OCI-LY3 (cell line): ENCODE data around the gene INSL3.

Experiments used
- H2AFZ ChIP-seq: fragments of 200-600, 300-600 bp; shearing (Covaris generic); 2 replicates; pipeline ENCODE4 v1.6.0; 2014; ENCODE audit warnings: antibody characterized with exemption, low read depth, low read length
- H3K27ac ChIP-seq: fragments of 200-600, 300-600 bp; sonication (generic); 2 replicates; pipeline ENCODE4 v1.5.1; 2014; ENCODE audit warnings: mild to moderate bottlenecking, low read length, moderate library complexity, mixed read lengths
- H3K27me3 ChIP-seq: fragments of 200-600, 300-600 bp; sonication (generic); 2 replicates; pipeline ENCODE4 v1.6.1; 2014; ENCODE audit warnings: low read depth, low read length, mixed read lengths
- H3K36me3 ChIP-seq: fragments of 200-600, 300-600 bp; sonication (generic); replicated peaks from 2 replicates; pipeline ENCODE3; 2014; ENCODE audit warnings: low read depth, low read length, mixed read lengths
- H3K4me1 ChIP-seq: fragments of 300-600, 200-600 bp; sonication (generic); 2 replicates; pipeline ENCODE4 v1.6.1; 2014; ENCODE audit warnings: low read length, mixed read lengths
- H3K4me2 ChIP-seq: fragments of 200-600, 300-600 bp; sonication (generic); 2 replicates; pipeline ENCODE4 v1.6.1; 2014; ENCODE audit warnings: low read length, mixed read lengths
- H3K4me3 ChIP-seq: fragments of 300-600, 200-600 bp; sonication (generic); 2 replicates; pipeline ENCODE4 v1.5.1; 2014; ENCODE audit warnings: antibody characterized with exemption, mild to moderate bottlenecking, low read length, moderate library complexity
- H3K79me2 ChIP-seq: fragments of 300-600, 200-600 bp; shearing (Covaris generic); 2 replicates; pipeline ENCODE4 v1.6.1; 2014; ENCODE audit warnings: mild to moderate bottlenecking, low read length, mixed read lengths
- H3K9ac ChIP-seq: fragments of 300-600, 200-600 bp; shearing (Covaris generic); 2 replicates; pipeline ENCODE4 v1.6.0; 2014; ENCODE audit warnings: mild to moderate bottlenecking, low read length, moderate library complexity
- H3K9me3 ChIP-seq: fragments of 200-600, 300-600 bp; shearing (Covaris generic); 2 replicates; pipeline ENCODE4 v1.6.1; 2014; ENCODE audit warnings: low read length, mixed read lengths; ENCODE audit not compliant: insufficient read depth
- H4K20me1 ChIP-seq: fragments of 200-600, 300-600 bp; sonication (generic); 2 replicates; pipeline ENCODE4 v1.6.1; 2016; ENCODE audit warnings: low read length, mixed read lengths; ENCODE audit not compliant: insufficient read depth
- EZH2phosphoT487 ChIP-seq: fragments of 200-600 bp; shearing (Covaris generic); IDR thresholded peaks from 2 replicates; pipeline ENCODE4 v1.6.1; 2018; ENCODE audit warnings: antibody characterized with exemption, mixed run types, low read depth
- TF ChIP-seq, protein P1 (sequence below): fragments of 200-600, 300-600 bp; sonication (generic); IDR thresholded peaks from 2 replicates; pipeline ENCODE4 v1.5.1; 2014; ENCODE audit warnings: antibody characterized with exemption, low read length, low read depth

The INSL3 gene

DNA sequence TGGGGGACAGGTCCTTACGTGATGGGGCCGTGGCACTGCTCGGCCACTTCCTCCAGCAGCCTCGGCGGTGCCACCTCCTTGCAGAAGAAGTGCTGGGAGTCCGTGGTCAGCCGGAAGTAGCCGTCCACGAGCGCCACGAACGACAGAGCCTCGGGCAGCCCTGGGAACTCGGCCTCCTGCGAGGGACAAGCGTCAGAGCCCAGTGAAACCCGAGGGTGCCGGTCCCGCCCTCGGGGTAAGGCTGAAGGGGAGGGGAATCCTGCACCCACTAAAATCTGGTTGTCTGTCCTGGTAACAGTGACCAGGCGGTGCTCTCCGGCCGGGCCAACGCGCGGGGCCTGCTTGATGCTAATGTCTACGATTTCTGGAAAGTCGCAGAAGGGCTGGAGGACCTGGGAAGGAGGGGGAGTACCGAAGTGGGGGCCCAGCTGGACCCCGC lies 20.1 kb upstream of the INSL3 start:
- Histone ChIP-seq H3K79me2 (peaks cover 27% of the 10 kb centered on the region), H4K20me1 (peaks cover 7% of the 10 kb centered on the region; the same call in 1 of the 2 replicates), H2AFZ (no peak overlapping the region), H3K27me3 (no peaks in the 10 kb centered on the region), H3K9me3 (no peaks in the 10 kb centered on the region), H3K36me3 (peaks cover 63% of the 10 kb centered on the region), H3K4me2 (no peak overlapping the region), H3K4me3 (no peak overlapping the region), H3K4me1 (no peaks in the 10 kb centered on the region; the same call in 1 of the 2 replicates), H3K9ac (no peak overlapping the region), H3K27ac (no peak overlapping the region)
- no peak for TF ChIP-seq EZH2phosphoT487
- TF ChIP-seq, protein P1, sequence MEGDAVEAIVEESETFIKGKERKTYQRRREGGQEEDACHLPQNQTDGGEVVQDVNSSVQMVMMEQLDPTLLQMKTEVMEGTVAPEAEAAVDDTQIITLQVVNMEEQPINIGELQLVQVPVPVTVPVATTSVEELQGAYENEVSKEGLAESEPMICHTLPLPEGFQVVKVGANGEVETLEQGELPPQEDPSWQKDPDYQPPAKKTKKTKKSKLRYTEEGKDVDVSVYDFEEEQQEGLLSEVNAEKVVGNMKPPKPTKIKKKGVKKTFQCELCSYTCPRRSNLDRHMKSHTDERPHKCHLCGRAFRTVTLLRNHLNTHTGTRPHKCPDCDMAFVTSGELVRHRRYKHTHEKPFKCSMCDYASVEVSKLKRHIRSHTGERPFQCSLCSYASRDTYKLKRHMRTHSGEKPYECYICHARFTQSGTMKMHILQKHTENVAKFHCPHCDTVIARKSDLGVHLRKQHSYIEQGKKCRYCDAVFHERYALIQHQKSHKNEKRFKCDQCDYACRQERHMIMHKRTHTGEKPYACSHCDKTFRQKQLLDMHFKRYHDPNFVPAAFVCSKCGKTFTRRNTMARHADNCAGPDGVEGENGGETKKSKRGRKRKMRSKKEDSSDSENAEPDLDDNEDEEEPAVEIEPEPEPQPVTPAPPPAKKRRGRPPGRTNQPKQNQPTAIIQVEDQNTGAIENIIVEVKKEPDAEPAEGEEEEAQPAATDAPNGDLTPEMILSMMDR: no peak

DNA sequence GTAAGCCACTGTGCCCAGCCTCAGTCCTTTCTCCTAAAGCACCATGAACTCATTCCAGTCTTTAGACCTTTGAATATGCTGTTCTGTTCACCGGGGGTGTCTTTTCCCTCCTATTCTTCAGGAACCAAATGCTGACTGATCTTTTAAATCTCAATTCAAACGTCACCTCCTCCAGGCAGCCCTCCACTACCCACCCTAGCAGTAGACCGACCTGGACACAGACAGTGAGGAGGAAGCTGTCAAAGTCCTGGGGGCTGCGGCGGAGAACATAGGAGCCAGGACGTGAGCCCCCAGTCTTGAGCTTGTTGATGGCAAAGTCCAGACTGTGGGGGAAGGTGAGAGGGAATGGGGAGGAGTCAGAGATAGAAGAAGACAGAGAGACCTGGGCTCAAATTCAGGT lies 18.7 kb upstream of the INSL3 start:
- Histone ChIP-seq H2AFZ (no peak overlapping the region), H3K9me3 (no peaks in the 10 kb centered on the region)

DNA sequence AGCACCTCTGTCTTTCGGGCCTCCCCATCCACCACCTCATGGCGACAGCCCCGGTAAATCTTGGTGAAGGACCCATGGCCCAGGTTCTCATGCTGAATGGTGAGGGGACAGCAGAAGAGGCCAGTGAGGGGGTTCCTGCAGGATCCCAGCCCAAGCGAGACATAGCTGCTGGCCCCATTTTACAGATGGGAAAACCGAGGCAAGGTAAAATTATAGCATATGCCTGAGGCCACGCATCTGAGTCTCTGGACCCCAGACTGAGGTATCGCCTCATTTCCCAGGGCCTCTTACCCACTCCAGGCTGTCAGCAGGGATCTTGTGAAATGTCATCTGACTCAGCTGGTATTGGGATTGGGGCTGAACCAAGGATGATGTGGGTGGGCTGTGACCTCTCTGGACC lies 16.7 kb upstream of the INSL3 start:
- TF ChIP-seq EZH2phosphoT487: no peak
- TF ChIP-seq, protein P1: no peak
- Histone ChIP-seq H4K20me1 (no peaks in the 10 kb centered on the region), H2AFZ (no peak overlapping the region), H3K27ac (no peak overlapping the region), H3K4me3 (no peak overlapping the region), H3K79me2 (no peaks in the 10 kb centered on the region), H3K9me3 (no peaks in the 10 kb centered on the region), H3K9ac (no peak overlapping the region), H3K4me2 (no peak overlapping the region), H3K27me3 (no peaks in the 10 kb centered on the region), H3K36me3 (peaks cover 63% of the 10 kb centered on the region), H3K4me1 (no peaks in the 10 kb centered on the region)

More for the DNA sequence above, 18.7 kb upstream of the INSL3 start:
- Histone ChIP-seq H3K27ac (no peak overlapping the region), H4K20me1 (peaks cover 7% of the 10 kb centered on the region; the same call in 1 of the 2 replicates), H3K4me3 (no peak overlapping the region), H3K36me3 (peaks cover 67% of the 10 kb centered on the region), H3K4me1 (no peaks in the 10 kb centered on the region), H3K79me2 (peaks cover 14% of the 10 kb centered on the region), H3K9ac (no peak overlapping the region), H3K27me3 (no peaks in the 10 kb centered on the region), H3K4me2 (no peak overlapping the region)
- TF ChIP-seq EZH2phosphoT487: no peak
- TF ChIP-seq, protein P1: no peak

DNA sequence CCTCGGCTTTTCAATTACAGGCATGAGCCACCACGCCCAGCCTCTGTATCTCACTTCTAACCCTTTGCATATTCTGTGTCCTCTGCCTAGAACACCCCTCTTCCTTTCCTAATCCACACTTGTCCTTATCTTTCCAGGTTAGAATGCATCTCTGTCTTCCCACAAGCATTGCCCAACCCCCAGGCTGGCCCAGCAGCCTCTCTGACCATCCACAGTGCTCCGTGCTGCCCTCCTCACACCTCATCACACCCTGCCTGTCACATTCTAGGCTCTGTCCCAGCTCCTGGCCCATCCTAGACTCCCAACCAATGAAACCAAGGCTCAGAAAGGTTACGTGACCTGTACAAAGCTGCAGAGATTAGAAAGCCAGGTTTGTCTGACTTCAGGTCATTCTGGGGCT lies 15.2 kb upstream of the INSL3 start:
- Histone ChIP-seq H3K36me3 (peaks cover 63% of the 10 kb centered on the region), H3K4me2 (no peak overlapping the region), H3K9ac (no peak overlapping the region), H3K27ac (no peak overlapping the region), H3K9me3 (no peaks in the 10 kb centered on the region), H4K20me1 (no peaks in the 10 kb centered on the region), H2AFZ (no peak overlapping the region), H3K4me3 (no peak overlapping the region), H3K4me1 (no peaks in the 10 kb centered on the region), H3K27me3 (no peaks in the 10 kb centered on the region), H3K79me2 (no peaks in the 10 kb centered on the region)
- TF ChIP-seq, protein P1: no peak
